Lower lobe of right lung (tissue), 2 donors: ENCODE results near the gene ARGLU1. TPM values are rescaled to one million over a fixed set of nuclear protein-coding genes. Genes with fewer than 3 reads are reported as not detected.

Experiments used
- ATAC-seq, 2 donors: fragments of 200-7000 bp; cut with Tn5 transposase; one replicate each; pipeline ENCODE4 v1.9.1; 2020 to 2022; ENCODE audit warnings: mild to moderate bottlenecking in 2 of 2, moderate library complexity in 2 of 2
- DNase-seq: peaks from one replicate; pipeline ENCODE4 v3.0.0-alpha.2; 2020
- H3K27ac ChIP-seq: fragments of 200-600 bp; one replicate; pipeline ENCODE4 v1.8.0; 2022
- H3K27me3 ChIP-seq: fragments of 200-600 bp; one replicate; pipeline ENCODE4 v1.8.0; 2022; ENCODE audit warnings: low read depth
- H3K36me3 ChIP-seq: fragments of 200-600 bp; one replicate; pipeline ENCODE4 v1.8.0; 2022; ENCODE audit warnings: mild to moderate bottlenecking
- H3K4me1 ChIP-seq: fragments of 200-600 bp; one replicate; pipeline ENCODE4 v1.8.0; 2022
- H3K4me3 ChIP-seq: fragments of 200-600 bp; one replicate; pipeline ENCODE4 v1.8.0; 2022; ENCODE audit warnings: mild to moderate bottlenecking
- H3K9me3 ChIP-seq: fragments of 200-600 bp; one replicate; pipeline ENCODE4 v1.8.0; 2022
- CTCF ChIP-seq: fragments of 200-600 bp; IDR thresholded peaks from one replicate; pipeline ENCODE4 v1.8.0; 2022; ENCODE audit warnings: antibody characterized with exemption, mild to moderate bottlenecking
- intact Hi-C: fragments of 100-400 bp; cut with DNase I; formaldehyde crosslinking; loops from one replicate; pipeline ENCODE4 v1.11.0; 2022
- total RNA-seq: library from RNA; stranded (reverse); fragmentation: NEBNext Ultra II Directional; extraction: Animal tissue kit (Norgen Biotek cat#: 25700); gene quantifications from one replicate; pipeline ENCODE4 v1.2.1, GENCODE V29; 2021
- donor health status: DM: no; HTN: yes; CAD: no; lungs with severe emphysema.

The ARGLU1 gene
- total RNA-seq, 1 donor from 2014 or later = 108 TPM

- Histone ChIP-seq H3K36me3 (no peaks in the 10 kb centered on the region), H3K4me3 (peak overlapping the region; percentile 88), H3K4me1 (peaks cover 39% of the 10 kb centered on the region), H3K9me3 (no peaks in the 10 kb centered on the region), H3K27ac (peak overlapping the region; percentile 80), H3K27me3 (peaks cover 6% of the 10 kb centered on the region)
- TF ChIP-seq CTCF = no peak
- intact Hi-C loops = loop anchor here (10.0 kb wide), 1 partner anchor 450 kb away; no protein-coding TSS in a partner anchor
- ATAC-seq (peak in 1 of 2 donors; percentile 5), DNase-seq (peak; percentile 53)
Measured at GRCh38 chr13:106534639-106535551, 33.0 kb downstream of the ARGLU1 start.

- H3K36me3 ChIP-seq = no peaks in the 10 kb centered on the region
- ATAC-seq (peak; percentile 34 to 40), DNase-seq (peak; percentile 75)
- H3K27ac ChIP-seq = peak overlapping the region; percentile 80
- peaks cover 39% of the 10 kb centered on the region for H3K4me1 ChIP-seq
- TF ChIP-seq CTCF = no peak
- intact Hi-C loops = loop anchor here (10.0 kb wide), 1 partner anchor 449 kb away; no protein-coding TSS in a partner anchor
- no peaks in the 10 kb centered on the region for H3K9me3 ChIP-seq
- H3K4me3 ChIP-seq = peak overlapping the region; percentile 88
- H3K27me3 ChIP-seq = peaks cover 6% of the 10 kb centered on the region
Measured at GRCh38 chr13:106533943-106534638, 33.8 kb downstream of the ARGLU1 start.

- DNase-seq (peak; percentile 89), ATAC-seq (peak; percentile 75 to 77)
- no peaks in the 10 kb centered on the region for H3K36me3 ChIP-seq
- peak; percentile 71 for TF ChIP-seq CTCF
- intact Hi-C loops = loop anchor here (10.0 kb wide), 1 partner anchor 449 kb away; no protein-coding TSS in a partner anchor
- peak overlapping the region; percentile 88 for H3K4me3 ChIP-seq
- H3K27ac ChIP-seq = peak overlapping the region; percentile 80
- H3K27me3 ChIP-seq = peaks cover 6% of the 10 kb centered on the region
- H3K4me1 ChIP-seq = peaks cover 43% of the 10 kb centered on the region
- H3K9me3 ChIP-seq = no peaks in the 10 kb centered on the region
Measured at GRCh38 chr13:106533101-106533942, 34.6 kb downstream of the ARGLU1 start.

GRCh38 chr13:106532111-106532929 is 35.6 kb downstream of the ARGLU1 start:
- no peak for ATAC-seq
- Histone ChIP-seq H3K4me3 (peak overlapping the region; percentile 88), H3K4me1 (peaks cover 53% of the 10 kb centered on the region), H3K27ac (peak overlapping the region; percentile 80), H3K36me3 (no peaks in the 10 kb centered on the region), H3K9me3 (no peaks in the 10 kb centered on the region), H3K27me3 (peaks cover 6% of the 10 kb centered on the region)
- no peak for TF ChIP-seq CTCF
- intact Hi-C loops = loop anchor here (10.0 kb wide), 1 partner anchor 448 kb away; no protein-coding TSS in a partner anchor
- no peak for DNase-seq
